Activated CD4-positive, alpha-beta T cell treated with anti-CD3 and anti-CD28 coated beads, Interleukin-2, amount 50 U/mL, for 1 hour (primary cell): ENCODE results near the gene CORO1C.
"Not testable (repeated sequence)": the region's sequence is repeated elsewhere in the genome, so short reads cannot be mapped to it uniquely, and the experiment has no call there.

ENCODE experiments used
- DNase-seq: peaks from one replicate; pipeline ENCODE4 v3.0.0-alpha.2; 2020

CORO1C gene

DNA sequence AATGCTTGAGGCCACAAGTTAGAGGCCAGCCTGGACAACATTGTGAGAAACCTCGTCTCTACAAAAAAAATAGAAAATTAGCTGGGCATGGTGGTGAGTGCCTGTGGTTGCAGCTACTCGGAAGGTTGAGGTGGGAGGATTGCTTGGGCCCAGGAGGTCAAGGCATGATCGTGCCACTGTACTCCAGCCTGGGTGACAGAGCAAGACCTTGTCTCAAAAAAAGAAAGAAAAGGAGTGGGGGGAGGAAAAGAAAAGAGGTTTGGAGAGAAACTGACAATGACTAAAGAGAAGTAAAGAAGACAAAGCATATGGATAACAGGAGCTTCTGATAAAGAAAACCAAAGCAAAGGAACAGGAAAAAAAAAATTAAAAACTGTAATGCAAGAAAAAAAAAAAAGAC, 60.2 kb downstream of the CORO1C start:
- DNase-seq: no peak

DNA sequence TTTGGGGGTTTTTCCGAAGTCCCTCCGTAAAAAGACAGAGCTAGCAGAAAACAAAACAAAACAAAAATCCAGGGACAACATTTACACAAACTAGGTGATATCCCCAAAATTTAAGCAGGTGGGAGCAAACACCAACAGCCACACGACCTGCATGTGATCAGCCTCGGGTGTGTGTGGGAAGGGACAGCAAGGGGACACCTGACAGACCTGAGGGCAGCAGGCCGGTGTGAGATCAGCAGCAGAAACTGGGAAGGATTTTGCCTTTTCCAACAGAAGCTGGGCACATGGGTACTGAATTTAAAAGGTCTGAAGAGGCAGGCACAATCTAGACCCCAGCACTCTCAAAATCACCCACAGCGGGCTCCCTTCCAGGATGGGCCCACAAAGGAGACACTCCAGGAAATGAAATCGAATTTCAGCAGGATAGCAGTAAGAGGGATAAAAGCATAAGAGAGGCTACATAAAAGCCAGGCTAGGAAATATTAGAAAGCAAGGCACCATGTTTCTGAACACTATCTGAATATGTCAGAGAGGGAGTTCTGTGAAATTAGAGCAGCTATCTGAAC, 61.2 kb downstream of the CORO1C start:
- DNase-seq: no peak

DNA sequence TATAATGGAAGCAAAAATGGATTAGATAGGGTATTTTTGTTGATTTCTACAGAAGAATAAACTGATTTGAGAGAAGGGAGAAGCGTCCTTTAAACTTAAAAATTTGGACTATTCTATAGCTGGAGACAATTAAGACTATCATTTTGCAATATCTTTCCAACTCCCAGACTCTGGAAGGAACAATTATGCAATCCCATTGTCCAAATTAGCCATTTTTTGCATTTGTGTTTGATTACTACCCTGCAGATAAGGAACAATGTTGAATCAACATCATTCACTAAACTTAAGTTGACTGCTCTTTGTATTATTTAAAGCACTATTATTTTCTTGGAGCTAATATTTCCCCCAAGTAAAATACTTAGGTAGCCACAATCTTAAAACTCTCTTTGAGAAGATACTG, 62.8 kb downstream of the CORO1C start:
- no peak for DNase-seq

DNA sequence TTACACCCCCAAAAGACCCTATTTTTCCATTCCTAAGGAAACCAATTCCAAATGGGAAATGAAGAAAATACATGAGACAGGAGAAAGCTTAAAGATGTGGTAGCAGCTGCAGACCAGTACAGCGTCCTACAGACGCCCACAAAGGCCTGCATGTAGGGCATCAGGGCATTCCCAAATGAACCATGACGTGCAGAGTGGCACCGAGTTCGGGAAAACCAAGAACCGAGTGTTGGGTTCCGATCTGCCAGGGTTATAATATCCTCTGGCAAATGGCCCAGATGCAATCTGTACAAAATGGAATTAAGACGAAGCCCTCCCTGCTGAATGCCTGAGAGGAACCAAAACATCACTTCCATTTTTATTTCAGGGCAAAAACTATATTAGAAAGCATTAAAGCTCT, 63.3 kb downstream of the CORO1C start:
- DNase-seq: no peak

DNA sequence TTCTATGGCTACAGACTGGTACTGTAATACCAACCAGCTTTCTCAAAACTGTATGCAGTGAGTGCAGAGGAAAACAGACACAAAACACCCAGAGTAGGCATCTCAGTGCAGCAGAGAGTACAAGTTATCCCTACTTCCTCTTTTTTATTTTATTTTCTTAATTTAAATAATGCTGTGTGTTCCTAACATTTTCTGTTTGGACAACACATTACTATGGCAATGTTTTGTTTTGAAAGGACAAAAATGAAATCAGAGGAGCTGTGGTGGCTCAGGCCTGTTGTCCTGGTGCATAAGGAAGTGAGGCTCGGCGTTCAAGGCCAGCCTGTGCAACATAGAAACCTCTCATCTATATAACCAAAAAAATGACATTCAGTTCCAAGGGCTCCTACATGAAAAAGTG, 64.0 kb downstream of the CORO1C start:
- DNase-seq: no peak

DNA sequence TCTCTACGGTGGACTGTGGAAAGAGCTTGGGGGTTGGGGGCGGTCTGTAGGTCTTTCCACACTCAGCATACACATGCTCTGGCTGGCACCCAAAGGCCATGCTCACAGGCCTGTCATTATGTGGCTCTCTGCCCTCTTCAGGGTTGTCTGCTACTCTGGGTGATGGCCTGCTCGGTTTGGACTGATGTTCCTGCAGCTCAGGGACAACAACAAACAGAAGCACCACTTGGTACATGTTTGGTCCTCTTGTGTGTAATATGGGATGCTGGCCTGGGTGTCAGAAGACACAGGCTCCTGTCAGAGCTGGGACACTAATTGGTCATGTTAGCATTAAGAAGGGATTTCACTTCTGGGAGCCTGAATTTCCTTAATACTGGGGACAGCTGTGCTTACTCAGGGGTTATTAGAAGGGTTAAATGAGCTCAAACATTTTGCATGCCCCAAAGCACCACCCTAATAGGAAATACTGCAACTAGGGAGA, 64.9 kb downstream of the CORO1C start:
- no peak for DNase-seq

DNA sequence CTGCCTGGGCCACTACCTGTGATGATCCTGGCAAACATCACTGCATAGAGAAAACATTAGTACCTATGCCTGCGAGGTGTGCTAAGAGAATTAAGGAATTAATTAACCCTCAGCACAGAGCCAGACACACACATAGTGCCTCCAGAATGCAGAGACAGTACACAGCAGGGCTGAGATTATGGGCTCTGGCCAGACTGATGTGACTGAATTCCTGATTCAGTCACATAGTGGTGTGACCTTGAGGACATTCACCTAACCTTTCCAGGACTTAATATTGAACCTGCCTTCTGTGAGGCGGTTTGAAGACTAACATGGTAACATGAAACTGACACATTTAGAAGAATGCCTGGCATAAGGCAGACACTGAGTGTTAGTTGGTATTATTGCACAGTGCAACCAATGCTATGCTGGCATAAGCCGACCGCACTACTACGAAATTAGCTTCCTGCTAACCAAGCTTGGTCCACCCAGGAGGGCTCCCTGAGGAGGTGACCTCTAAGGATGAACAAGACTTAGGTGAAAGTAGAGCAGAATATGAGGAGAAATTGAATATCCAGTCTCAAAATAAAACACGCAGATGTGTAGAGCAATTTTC, 65.6 kb downstream of the CORO1C start:
- no peak for DNase-seq

DNA sequence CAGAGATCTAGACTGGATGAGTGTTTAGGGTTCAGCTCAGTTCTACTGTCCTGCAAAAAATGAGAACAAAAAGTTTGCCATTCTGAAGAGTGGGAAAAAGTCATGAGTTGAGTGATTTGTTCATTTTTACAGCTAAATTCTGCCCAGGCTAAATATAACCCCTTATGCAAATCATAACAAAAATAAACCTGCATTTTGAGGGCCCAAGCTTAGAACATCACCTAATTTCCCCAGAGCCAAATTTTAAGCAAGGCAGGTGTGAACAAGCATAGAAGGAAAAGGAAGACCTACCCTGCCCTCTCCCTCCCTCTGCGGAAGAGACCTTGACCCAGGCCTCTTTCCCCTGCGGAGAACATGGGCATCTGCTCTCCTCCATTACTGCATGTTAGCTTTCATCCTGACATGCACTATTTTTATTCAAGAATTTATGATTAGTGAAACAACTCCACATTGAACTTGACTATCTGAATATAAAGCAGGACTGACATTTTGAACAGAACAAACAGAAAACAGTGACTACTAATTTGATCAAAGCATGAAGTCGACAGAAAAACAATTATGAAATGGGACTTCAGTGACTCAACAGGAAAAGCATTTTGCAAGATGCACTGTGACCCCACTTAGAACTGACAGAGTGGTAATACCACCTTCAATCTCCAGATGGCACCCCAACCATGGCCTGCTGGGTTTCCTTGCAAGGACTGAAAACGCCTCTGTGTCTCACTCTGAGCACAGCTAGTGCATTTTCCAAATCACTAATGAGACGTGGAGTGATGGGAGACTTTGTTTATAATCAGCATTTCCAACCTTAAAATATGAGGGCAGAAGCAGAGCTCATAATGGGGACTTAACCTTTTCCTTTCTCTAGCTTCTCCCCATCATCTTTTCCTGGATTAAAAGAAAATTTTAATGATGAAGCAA, 66.7 kb downstream of the CORO1C start:
- peak; percentile 81 for DNase-seq

DNA sequence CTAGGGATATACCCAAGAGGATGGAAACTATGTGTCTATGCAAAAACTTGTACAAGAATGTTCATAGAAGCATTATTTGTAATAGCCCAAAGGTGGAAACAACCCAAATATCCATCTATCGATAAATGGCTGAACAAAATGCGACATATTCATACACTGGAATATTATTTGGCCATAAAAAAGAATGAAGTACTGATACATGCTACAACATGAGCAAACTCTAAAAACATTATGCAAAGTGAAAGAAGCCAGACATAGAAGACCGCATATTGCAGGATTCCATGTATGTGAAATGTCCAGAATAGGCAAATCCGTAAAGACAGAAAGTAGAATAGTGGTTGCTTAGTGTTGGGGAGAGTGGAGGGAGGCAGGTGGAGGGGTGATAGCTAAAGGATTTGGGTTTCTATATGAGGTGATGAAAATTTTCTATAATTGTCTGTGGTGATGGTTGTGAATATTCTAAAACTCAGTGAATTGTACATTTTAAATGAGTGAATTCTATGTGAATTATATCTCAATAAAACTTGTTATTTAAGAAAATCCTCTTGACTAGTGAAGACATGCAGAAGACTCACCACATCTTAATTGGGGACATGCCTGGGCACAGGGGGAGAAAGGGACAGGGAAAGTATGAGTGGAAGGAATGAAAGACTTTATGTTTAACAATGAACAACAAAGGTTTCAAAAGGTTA, 67.8 kb downstream of the CORO1C start:
- DNase-seq: no peak

DNA sequence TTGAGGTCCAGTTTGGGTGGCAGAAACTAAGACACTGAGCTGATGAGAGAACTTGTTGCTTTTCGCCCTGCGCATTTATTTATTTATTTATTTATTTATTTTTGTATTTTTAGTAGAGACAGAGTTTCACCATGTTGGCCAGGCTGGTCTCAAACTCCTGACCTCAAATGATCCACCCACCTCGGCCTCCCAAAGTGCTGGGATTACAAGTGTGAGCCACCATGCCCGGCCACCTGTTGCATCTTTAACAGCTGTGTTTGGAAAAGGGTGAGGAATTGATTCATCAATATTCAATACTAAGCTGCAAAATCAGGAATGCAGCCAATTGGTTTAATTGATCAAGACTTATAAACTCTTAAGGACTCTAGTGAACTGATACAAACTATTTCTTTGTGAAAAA, 73.2 kb downstream of the CORO1C start:
- not testable (repeated sequence) for DNase-seq

DNA sequence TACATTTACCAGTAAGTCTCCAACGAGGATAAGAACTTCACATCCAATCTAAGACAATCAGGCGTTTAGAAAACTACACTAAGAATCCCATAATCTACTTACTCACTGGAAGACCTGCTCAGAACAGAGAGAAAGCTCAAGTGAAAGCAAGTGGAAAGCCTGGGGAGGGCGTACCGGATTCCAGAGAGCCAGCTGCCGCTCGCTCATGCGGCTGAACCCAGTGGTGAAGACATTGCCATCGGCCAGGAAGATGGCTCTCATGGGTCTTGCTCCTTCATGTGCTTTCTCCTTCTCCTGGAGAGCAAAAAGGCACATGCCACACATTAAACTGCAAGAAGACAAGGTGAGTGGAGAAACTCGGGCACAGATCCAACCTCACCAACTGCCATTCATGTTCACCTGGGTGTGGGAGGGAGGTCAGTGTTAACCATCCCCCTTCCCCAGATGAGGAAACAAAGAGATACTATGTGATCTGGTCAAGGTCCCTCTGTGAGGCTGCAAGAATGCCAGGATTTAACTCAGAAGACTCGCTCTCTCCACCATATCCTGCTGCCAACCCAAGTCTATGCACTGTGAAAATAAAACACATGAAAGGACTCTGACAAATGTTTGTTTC, 74.1 kb downstream of the CORO1C start:
- DNase-seq: no peak

DNA sequence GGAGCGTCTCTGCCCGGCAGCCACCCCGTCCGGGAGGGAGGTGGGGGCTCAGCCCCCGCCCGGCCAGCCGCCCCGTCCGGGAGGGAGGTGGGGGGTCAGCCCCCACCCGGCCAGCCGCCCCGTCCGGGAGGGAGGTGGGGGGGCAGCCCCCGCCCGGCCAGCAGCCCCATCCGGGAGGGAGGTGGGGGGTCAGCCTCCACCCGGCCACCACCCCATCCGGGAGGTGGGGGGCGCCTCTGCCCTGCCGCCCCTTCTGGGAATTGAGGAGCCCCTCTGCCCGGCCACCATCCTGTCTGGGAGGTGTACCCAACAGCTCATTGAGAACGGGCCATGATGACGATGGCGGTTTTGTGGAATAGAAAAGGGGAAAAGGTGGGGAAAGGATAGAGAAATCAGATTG, 75.1 kb downstream of the CORO1C start:
- not testable (repeated sequence) for DNase-seq

DNA sequence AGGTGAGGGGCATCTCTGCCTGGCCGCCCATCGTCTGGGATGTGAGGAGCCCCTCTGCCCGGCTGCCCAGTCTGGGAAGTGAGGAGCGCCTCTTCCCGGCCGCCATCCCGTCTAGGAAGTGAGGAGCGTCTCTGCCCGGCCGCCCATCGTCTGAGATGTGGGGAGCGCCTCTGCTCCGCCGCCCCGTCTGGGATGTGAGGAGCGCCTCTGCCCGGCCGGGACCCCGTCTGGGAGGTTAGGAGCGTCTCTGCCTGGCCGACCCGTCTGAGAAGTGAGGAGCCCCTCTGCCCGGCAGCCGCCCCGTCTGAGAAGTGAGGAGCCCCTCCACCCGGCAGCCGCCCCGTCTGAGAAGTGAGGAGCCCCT, 75.5 kb downstream of the CORO1C start:
- DNase-seq: not testable (repeated sequence)

DNA sequence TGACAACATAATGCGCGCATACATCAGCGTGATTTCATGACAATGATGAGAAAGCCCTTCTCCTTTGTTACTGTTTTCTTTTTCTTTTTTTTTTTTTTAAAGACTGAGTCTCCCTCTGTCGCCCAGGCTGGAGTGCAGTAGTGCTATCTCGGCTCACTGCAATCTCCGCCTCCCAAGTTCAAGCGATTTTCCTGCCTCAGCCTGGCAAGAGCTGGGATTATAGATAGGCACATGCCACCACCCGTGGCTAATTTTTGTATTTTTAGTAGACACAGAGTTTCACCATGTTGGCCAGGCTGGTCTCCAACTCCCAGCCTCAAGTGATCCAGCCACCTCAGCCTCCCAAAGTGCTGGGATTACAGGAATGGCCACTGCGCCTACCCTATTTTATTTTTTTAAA, 76.7 kb downstream of the CORO1C start:
- not testable (repeated sequence) for DNase-seq

DNA sequence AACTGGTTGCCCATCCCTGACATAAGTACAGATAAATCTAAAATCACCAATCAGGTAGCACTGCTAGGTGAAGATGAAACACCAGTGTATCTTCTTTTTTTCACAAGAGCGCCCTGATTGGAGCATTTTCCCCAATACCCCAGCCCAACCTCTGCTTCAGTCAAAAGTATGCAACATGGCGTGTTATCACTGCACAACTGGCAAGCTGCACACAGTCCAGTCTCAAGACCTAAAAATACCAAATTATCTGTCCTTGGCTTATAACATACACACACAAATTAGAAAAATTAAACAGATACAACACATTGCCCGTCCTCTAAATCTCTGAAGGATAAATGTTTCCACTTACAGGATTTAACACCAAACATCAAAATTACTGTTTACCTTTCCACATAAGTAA, 77.4 kb downstream of the CORO1C start:
- DNase-seq: no peak

DNA sequence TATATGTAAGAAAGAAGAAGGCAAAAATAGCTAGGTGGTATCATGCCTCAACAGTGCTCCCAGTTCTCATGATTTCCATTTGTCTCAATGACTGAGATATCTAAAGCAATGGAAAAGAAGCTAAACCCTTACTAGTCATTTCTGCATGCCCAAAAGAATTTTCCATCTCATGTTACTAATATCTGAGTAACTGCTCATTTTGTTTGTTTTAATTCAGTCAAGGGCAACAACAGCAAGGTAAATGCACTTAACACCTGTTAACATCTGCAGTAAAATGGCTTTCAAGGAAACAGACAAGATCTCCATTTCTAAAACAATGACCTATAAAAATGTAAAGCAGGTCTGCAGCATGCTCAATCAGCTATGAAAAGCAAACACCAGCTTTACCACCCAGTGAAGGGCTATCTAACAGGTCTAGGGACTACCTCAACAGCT, 78.2 kb downstream of the CORO1C start:
- no peak for DNase-seq

DNA sequence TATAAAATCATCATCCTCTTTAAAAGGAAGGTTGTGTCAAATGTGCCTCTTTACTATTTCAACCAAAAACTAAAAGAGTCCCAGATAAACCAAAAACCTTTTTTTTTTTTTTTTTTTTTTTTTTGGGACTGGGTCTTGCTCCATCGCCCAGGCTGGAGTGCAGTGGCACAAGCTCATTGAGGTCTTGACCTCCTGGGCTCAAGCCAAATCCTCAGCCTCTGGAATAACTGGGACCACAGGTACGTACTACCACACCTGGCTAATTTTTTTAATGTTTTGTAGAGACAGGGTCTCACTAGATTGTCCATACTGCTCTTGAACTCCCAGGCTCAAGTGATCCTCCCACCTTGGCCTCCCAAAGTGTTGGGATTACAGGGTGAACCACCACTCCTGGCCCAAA, 81.2 kb downstream of the CORO1C start:
- DNase-seq: no peak

DNA sequence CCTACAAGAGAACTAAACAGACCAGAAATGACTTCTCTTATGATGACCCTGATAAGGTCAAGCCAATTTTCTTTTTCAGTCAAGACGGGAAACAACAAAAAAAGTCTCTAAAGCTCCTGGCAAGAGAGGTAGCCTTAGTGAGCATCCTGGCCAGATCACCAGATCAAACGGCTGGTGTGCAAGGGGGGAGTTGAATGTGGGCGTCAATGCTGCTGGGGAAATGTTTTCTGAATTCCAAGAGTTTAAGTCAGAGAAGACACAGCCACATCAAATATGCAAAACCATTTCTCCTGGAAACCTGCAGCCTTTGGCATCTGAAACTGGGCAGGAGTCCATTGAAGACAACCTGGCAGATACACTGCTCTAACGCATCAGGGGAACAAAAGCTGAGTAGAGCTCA, 81.6 kb downstream of the CORO1C start:
- DNase-seq: no peak

DNA sequence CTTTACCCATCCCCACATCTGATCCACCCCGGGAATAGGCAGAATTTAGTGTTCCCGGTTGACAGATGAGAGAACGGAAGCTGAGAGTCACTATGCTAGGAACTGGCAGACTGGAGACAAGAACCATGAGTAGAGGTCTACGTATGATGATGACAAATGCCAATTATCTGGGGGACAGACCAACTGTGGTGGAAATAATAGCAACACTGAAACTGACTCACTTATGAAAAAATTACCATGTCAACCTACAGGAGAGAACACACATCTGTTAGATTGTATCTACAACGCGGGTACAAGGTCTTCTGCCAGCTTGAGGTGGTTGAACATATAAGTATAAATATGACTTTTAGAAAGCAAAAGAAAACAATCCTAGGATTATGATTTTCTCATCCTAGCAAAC, 82.2 kb downstream of the CORO1C start:
- no peak for DNase-seq

DNA sequence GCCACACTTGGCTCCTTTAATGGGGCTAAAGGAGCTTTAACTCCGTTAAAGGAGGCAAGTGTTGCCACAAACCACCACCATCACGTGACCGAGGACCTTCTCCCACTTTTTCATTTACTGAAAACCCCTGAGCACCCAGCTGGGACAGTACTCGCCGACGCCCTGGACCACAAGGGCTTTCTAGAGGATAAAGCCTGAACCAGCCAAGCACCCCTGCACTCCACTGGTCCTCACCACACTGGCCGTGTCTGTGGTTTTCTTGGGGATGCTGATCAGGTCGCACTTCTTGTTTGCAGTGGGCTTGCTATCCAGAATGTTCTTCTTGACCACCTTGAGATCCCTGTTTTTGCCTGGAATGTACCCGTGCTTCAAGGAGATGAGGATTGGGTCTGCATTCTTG, 82.9 kb downstream of the CORO1C start:
- DNase-seq: no peak

DNA sequence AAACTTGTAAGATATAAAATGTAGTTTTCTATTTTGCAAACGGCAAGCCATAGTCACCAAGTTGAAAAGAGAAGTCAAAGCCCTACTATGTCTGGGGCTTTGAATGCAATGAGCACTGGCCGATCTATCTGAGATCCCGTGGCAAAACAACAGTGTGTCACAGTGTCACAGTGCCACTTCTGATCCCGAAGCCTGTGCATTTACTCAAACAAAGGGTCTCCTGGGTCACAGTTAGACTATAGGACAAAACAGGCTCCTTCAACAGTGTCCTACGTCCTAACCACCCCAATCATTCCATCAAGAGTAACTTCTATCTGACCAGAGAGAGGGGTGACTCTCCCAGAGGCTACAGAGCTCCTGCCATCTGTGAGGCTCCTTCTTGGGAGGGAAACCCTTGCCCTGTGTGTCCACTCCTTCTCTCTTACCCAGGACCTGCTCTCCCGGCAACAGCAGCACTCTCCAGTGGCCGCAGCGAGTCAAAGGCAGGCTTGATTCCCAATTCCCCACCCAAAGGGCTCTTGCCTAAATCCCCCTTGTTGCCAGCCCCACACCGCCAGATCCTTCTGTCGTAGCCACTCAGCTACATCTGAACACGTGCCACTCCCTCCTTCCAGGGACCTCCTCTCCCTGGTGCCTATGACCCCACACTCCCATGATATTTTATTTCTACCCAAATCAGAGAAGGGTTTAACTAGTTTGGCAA, 83.6 kb downstream of the CORO1C start:
- no peak for DNase-seq
